Natural killer cell treated with Interleukin-12 subunit alpha and Interleukin-12 subunit beta and Interleukin-15 and Interleukin-18, amount 100 ng/mL, for 72 hours (primary cell): Measurements from ENCODE around the gene MEA1. TPM values are rescaled to one million over a fixed set of nuclear protein-coding genes. Genes with fewer than 3 reads are reported as not detected.

Experiments
- ATAC-seq, 2 donors: fragments of 150-1000 bp; cut with Tn5 transposase in 1 of 2; sonication (Bioruptor Pico), chemical (Tn5 transposase) in 1 of 2; 2 replicates each; pipeline ENCODE4 v1.10.0; 2021
- DNase-seq: peaks from one replicate; pipeline ENCODE4 v3.0.0; 2022; ENCODE audit warnings: low spot score
- H3K27ac Mint-ChIP-seq, 2 donors: 1 replicate in 1 of 2; 2 replicates in 1 of 2; pipeline ENCODE4 v1.8.0; 2022; ENCODE audit warnings: mixed read lengths in 2 of 2, mild to moderate bottlenecking in 1 of 2, moderate library complexity in 1 of 2
- H3K27me3 Mint-ChIP-seq, 2 donors: 1 replicate in 1 of 2; 2 replicates in 1 of 2; pipeline ENCODE4 v1.8.0; 2022; ENCODE audit warnings: mixed read lengths in 2 of 2
- H3K36me3 Mint-ChIP-seq: one replicate; pipeline ENCODE4 v1.8.0; 2022; ENCODE audit warnings: mixed read lengths
- H3K4me1 Mint-ChIP-seq, 2 donors: 1 replicate in 1 of 2; 2 replicates in 1 of 2; pipeline ENCODE4 v1.8.0; 2022; ENCODE audit warnings: low read depth in 2 of 2, mixed read lengths in 2 of 2, mild to moderate bottlenecking in 1 of 2
- H3K4me3 Mint-ChIP-seq: one replicate; pipeline ENCODE4 v1.8.0; 2022; ENCODE audit warnings: mixed read lengths
- H3K9me3 Mint-ChIP-seq: 2 replicates; pipeline ENCODE4 v1.8.0; 2022; ENCODE audit warnings: mixed read lengths
- total RNA-seq, 2 donors: library from RNA; stranded (reverse); gene quantifications; one replicate each; pipeline ENCODE4 v1.2.3, GENCODE V29; 2022

The MEA1 gene
- total RNA-seq, 2 donors from 2014 or later, result 55.7 to 77.8 TPM

DNA sequence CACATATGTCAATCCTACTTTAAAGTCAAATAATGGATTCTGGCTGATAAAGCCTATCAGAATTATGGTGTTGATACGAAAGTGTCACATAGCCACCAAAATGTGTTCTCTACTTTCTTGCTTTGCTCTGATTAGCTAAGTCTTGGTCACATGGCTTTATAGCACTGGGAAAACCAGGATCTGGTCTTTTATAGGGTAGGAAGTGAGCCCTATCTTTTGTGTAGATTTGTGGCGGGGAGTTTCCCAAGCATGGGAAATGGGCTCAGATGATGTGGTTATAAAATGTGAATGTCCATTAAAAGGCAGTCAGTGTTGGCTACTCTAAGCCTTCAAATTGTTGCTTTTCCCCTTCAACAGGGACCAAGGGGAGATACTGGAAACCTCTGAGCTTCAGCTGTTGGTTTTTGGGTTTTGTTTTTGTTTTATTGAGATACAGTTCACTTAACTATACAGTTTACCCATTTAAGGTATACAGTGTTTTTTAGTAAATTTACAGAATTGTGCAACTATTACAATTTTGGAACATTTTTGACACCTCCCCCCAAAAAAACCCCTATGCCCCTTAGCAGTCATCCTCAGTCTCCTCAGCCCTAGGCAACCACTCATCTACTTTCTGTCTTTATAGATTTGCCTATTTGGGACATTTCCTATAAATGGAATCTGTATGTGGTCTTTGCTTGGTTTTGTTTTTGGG lies 19.9 kb upstream of the MEA1 start:
- Mint-ChIP-seq H3K36me3 (peaks cover 7% of the 10 kb centered on the region), H3K4me3 (peak overlapping the region; percentile 11), H3K9me3 (no peaks in the 10 kb centered on the region), H3K27me3 (no peaks in the 10 kb centered on the region), H3K27ac (peak overlapping the region; percentile 70 to 84), H3K4me1 (peaks cover 19 to 25% of the 10 kb centered on the region in 2 donors)
- ATAC-seq (peak; percentile 60 to 77), DNase-seq (no peak)

DNA sequence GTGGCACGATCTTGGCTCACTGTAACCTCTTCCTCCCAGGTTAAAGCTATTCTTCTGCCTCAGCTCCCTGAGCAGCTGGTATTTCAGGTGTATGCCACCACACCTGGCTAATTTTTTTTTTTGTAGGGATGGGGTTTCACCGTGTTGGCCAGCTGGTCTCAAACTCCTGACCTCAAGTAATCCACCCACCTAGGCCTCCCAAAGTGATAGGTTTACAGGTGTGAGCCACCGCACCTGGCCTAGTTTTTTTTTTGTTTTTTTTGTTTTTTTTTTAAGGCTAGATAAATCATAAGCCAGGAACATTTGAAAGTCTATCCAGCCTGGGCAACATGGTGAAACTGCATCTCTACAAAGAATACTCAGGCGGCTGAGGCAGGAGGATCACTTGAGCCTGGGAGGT lies 18.6 kb upstream of the MEA1 start:
- DNase-seq, result no peak
- H3K36me3 Mint-ChIP-seq, result peaks cover 14% of the 10 kb centered on the region
- H3K9me3 Mint-ChIP-seq, result no peaks in the 10 kb centered on the region

DNA sequence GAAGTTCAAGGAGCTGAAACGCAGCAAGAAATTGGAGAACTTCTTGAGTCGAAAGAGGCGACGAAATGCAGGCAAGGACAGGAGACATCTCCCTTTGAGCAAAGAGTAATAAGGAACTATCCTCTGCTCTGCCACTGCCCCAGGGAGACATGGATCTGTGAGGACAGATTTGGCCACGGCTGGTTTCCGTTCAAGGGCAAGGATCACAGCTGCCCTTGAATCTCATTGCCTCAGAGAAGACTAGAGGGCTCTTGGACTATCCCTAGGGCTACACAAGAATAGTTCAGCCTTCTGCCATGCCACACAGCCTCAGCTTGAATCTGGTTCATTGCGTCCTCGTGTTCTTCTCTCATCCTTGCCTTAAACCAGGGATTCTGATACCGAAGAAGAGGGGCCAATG lies 15.4 kb upstream of the MEA1 start:
- Mint-ChIP-seq H3K27ac (no peak overlapping the region), H3K4me1 (peaks cover 27 to 32% of the 10 kb centered on the region in 2 donors), H3K36me3 (peaks cover 32% of the 10 kb centered on the region), H3K4me3 (no peak overlapping the region), H3K9me3 (no peaks in the 10 kb centered on the region), H3K27me3 (no peaks in the 10 kb centered on the region)
- ATAC-seq (no peak), DNase-seq (peak; percentile 51)

More for the DNA sequence above, 18.6 kb upstream of the MEA1 start:
- no peaks in the 10 kb centered on the region for H3K27me3 Mint-ChIP-seq
- peaks cover 19 to 26% of the 10 kb centered on the region in 2 donors for H3K4me1 Mint-ChIP-seq
- H3K27ac Mint-ChIP-seq, result peak overlapping the region in 1 of 2 donors; percentile 34
- no peak overlapping the region for H3K4me3 Mint-ChIP-seq
- no peak for ATAC-seq

- Mint-ChIP-seq H3K9me3 (no peaks in the 10 kb centered on the region), H3K4me3 (no peak overlapping the region), H3K27ac (no peak overlapping the region), H3K36me3 (peaks cover 27% of the 10 kb centered on the region), H3K4me1 (peaks cover 17 to 20% of the 10 kb centered on the region in 2 donors), H3K27me3 (no peaks in the 10 kb centered on the region)
- DNase-seq (no peak), ATAC-seq (no peak)
Observed at GRCh38 chr6:43026365-43026764, 12.6 kb upstream of the MEA1 start.

DNA sequence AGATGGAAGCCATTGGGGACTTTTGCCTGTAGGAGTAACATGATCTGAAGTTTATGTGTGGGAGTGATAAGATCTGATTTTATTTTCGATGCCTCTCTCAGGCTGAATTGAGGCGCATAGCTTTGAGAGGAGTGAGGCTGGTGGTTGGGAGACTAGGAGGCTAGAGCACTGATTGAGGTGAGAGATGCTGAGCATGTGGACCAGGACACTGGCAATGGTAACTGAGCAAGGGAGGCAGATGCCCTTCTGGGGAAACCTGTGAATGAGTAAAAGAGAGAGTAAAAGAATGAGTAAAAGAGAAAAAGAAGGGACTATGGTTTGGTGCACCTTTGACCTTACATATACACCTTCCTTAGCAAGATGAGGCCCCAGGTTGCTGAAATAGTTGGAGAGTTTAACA lies 10.7 kb upstream of the MEA1 start:
- no peak for ATAC-seq
- H3K27me3 Mint-ChIP-seq, result no peaks in the 10 kb centered on the region
- no peaks in the 10 kb centered on the region for H3K9me3 Mint-ChIP-seq
- peaks cover 17 to 20% of the 10 kb centered on the region in 2 donors for H3K4me1 Mint-ChIP-seq
- no peak for DNase-seq
- peaks cover 28% of the 10 kb centered on the region for H3K36me3 Mint-ChIP-seq
- peak overlapping the region; percentile 10 for H3K4me3 Mint-ChIP-seq
- H3K27ac Mint-ChIP-seq, result peak overlapping the region; percentile 4 to 11

DNA sequence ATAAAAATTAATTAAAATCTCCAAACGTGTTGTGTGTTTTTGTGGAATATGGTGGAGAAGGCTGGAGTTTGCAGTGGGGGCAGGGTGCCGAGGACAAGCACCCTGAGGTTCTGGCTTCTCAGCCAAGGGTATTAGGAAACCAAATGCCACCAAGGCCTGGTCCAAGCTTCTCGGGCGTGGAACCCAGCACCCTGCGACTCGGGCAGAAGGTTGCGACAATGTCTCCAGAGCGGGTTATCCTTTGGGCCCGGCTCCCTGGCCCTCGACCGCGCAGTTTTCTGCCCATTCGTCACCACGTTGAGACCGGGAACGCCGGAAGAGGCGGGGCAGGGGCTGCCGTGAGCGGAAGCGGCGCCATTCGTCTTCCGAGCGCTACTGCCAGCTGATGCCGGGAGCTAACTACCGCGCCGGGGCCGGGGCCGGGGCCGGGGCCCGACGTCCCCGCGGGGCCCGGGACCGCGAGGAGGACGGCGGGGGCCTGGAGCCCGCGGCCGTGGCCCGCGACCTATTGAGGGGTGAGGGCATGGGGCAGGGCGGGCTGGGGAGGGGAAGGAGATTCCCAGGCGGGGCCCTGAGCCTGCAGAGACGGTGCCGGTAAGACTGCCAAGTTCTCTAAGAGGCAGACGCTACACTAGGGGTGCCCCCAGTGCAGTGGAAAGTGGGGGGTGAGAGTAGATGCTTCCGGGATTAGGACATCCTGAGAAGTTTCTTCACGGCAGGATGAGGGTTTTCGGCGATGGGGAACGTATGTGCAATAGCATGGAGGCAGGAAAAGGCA lies 7.7 kb upstream of the MEA1 start, which contains the start of gene RRP36:
Gene RRP36, plus strand, starts transcription at position 354 of the 778 bp plus-strand sequence. Its CDS starts 32 bp downstream, at position 386.
- H3K27ac Mint-ChIP-seq, result peak within 1 kb of the TSS; percentile 70 to 83
- peaks cover 17 to 28% of the 10 kb centered on the region in 2 donors for H3K4me1 Mint-ChIP-seq
- ATAC-seq (peak; percentile 91 to 93), DNase-seq (peak; percentile 83)
- peaks cover 22% of the 10 kb centered on the region for H3K36me3 Mint-ChIP-seq
- H3K9me3 Mint-ChIP-seq, result no peaks in the 10 kb centered on the region
- H3K4me3 Mint-ChIP-seq, result peak within 1 kb of the TSS; percentile 91
- H3K27me3 Mint-ChIP-seq, result no peaks in the 10 kb centered on the region

DNA sequence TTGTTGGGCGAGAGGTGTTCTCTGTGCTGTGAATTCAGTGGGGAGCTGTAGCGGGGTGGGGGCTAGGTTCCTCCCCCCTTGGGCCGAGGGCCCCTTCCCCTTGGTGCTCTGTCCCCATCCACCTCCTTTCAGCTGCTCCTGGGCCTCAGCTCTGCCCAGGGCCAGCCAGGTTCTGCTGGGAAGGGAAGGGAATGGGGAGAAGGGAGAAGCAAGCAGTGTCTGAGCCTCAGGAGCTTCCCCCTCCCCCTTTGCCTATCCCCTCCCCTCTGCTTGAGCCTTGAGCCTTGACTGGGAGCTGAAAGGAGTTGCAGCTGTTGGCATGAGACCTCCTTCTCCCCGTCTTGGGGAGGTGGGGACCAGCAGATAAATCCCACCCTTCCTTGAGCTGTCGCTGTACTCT lies 7.1 kb upstream of the MEA1 start:
- H3K4me1 Mint-ChIP-seq, result peaks cover 22 to 31% of the 10 kb centered on the region in 2 donors
- peak overlapping the region; percentile 91 for H3K4me3 Mint-ChIP-seq
- DNase-seq (no peak), ATAC-seq (no peak)
- no peaks in the 10 kb centered on the region for H3K27me3 Mint-ChIP-seq
- no peaks in the 10 kb centered on the region for H3K9me3 Mint-ChIP-seq
- peaks cover 19% of the 10 kb centered on the region for H3K36me3 Mint-ChIP-seq
- peak overlapping the region; percentile 70 to 83 for H3K27ac Mint-ChIP-seq

DNA sequence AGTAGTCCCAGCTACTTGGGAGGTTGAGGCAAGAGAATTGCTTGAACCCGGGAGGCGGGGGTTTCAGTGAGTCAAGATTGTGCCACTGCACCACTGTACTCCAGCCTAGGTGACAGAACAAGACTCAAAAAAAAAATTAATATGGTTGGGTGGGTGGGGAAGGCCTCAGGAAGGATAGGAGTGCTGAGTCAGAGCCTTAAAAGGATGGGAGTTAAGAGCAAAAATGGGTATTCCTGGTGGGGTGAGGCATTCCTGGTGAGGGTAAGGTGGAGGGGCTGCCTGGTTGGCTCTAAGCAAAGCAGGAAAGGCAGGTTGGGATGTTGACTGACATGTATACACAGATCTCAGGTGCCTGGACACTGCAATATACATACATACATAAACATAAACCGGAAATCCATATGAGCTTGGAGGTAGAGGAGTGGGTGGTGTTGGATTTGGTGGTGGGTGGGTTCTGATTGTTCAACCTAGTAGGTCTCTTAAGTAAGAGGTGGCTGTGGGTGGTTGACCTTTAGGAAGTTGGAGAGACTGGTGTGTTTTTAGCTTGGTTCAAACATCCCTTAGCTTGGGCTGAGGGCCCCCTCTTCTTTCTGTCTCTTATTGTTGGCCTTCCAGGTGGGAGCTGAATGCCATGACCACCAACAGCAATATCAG lies 6.4 kb upstream of the MEA1 start:
- Mint-ChIP-seq H3K36me3 (peaks cover 17% of the 10 kb centered on the region), H3K4me1 (peaks cover 23 to 32% of the 10 kb centered on the region in 2 donors), H3K27ac (peak overlapping the region; percentile 40 to 42), H3K4me3 (peak overlapping the region; percentile 54), H3K9me3 (no peaks in the 10 kb centered on the region), H3K27me3 (no peaks in the 10 kb centered on the region)
- ATAC-seq, result no peak
- DNase-seq, result no peak

DNA sequence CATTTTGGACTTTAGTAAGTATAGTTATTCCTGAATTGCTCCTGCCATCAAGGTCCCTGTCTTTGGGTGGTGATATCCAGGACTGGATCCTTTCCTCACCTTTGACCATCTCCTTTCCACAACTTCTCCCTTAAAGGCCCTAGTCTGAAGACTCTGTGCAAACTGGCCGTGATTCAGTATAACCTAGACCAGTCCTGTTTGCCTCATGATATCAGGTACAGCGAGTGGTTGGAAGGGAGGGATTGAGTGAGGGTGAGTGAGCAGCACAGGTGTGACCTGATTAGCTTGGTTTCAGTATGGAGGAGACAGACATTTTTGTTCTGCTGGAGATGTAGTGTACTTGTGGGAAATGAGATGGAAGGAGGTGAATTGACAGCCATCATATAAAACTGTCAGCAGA lies 5.4 kb upstream of the MEA1 start:
- no peaks in the 10 kb centered on the region for H3K9me3 Mint-ChIP-seq
- ATAC-seq (no peak), DNase-seq (no peak)
- no peaks in the 10 kb centered on the region for H3K27me3 Mint-ChIP-seq
- peaks cover 8% of the 10 kb centered on the region for H3K36me3 Mint-ChIP-seq
- no peak overlapping the region for H3K27ac Mint-ChIP-seq
- peaks cover 23 to 33% of the 10 kb centered on the region in 2 donors for H3K4me1 Mint-ChIP-seq
- H3K4me3 Mint-ChIP-seq, result peak overlapping the region; percentile 5

DNA sequence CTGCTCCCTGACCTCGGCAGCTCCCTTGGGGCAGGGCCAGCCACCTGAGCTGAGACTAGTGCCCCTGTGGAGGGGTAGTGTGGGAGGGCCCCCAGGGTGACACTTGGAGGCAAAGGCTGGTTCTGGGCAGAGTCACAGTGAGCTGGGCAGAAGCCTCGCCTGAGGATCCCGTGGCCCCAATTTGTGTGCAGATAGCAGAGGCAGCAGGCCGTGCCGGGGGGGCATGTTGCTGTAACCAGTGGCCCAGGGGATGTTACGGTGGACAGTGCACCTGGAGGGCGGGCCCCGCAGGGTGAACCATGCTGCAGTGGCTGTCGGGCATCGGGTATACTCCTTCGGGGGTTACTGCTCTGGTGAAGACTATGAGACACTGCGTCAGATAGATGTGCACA lies 3.2 kb upstream of the MEA1 start:
- peaks cover 6% of the 10 kb centered on the region for H3K36me3 Mint-ChIP-seq
- H3K4me3 Mint-ChIP-seq, result no peak overlapping the region
- H3K9me3 Mint-ChIP-seq, result no peaks in the 10 kb centered on the region
- DNase-seq, result no peak
- H3K4me1 Mint-ChIP-seq, result peaks cover 37 to 50% of the 10 kb centered on the region in 2 donors
- no peaks in the 10 kb centered on the region for H3K27me3 Mint-ChIP-seq
- no peak for ATAC-seq
- no peak overlapping the region for H3K27ac Mint-ChIP-seq

GRCh38 chr6:43016176-43016942 lies 2.6 kb upstream of the MEA1 start:
- peak overlapping the region; percentile 26 to 76 for H3K27ac Mint-ChIP-seq
- ATAC-seq, result no peak
- no peak for DNase-seq
- peaks cover 43 to 52% of the 10 kb centered on the region in 2 donors for H3K4me1 Mint-ChIP-seq
- H3K4me3 Mint-ChIP-seq, result peak overlapping the region; percentile 51
- no peaks in the 10 kb centered on the region for H3K9me3 Mint-ChIP-seq
- H3K27me3 Mint-ChIP-seq, result no peaks in the 10 kb centered on the region
- peaks cover 6% of the 10 kb centered on the region for H3K36me3 Mint-ChIP-seq

DNA sequence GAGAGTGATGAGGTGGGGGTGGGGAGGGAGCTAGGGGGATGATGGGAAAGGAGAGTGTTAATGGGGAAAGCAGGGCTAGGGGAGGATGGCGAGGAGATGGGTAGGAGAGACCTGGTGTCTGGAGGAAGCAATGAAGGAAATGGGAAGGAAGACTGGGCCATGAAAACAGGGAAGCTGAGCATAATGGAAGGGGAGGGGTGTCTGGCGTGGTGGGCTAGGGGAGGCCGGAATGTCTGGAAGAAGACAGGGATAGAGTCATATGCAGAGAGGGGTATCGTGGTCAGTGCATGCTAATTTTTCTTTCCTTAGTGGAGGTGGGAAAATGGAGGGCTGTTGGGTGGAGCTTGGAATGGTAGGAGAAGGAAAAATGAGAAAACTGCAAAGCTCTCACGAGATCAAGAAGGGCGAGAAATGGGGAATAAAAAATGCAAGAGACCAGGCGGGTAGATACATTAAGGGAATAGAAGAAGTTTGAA lies 726 bp upstream of the MEA1 start:
- no peaks in the 10 kb centered on the region for H3K27me3 Mint-ChIP-seq
- peak overlapping the region; percentile 94 to 95 for H3K27ac Mint-ChIP-seq
- H3K9me3 Mint-ChIP-seq, result no peaks in the 10 kb centered on the region
- DNase-seq, result no peak
- peaks cover 43 to 56% of the 10 kb centered on the region in 2 donors for H3K4me1 Mint-ChIP-seq
- peaks cover 5% of the 10 kb centered on the region for H3K36me3 Mint-ChIP-seq
- peak overlapping the region; percentile 92 for H3K4me3 Mint-ChIP-seq
- no peak for ATAC-seq
